HG02973 (cell line): ENCODE data around the gene DLG5.

Experiments
- ATAC-seq: cut with Tn5 transposase; IDR thresholded peaks from one replicate; pipeline ENCODE4 v1.9.1; 2021; ENCODE audit warnings: moderate library complexity; ENCODE audit not compliant: unreplicated experiment

The DLG5 gene, protein sequence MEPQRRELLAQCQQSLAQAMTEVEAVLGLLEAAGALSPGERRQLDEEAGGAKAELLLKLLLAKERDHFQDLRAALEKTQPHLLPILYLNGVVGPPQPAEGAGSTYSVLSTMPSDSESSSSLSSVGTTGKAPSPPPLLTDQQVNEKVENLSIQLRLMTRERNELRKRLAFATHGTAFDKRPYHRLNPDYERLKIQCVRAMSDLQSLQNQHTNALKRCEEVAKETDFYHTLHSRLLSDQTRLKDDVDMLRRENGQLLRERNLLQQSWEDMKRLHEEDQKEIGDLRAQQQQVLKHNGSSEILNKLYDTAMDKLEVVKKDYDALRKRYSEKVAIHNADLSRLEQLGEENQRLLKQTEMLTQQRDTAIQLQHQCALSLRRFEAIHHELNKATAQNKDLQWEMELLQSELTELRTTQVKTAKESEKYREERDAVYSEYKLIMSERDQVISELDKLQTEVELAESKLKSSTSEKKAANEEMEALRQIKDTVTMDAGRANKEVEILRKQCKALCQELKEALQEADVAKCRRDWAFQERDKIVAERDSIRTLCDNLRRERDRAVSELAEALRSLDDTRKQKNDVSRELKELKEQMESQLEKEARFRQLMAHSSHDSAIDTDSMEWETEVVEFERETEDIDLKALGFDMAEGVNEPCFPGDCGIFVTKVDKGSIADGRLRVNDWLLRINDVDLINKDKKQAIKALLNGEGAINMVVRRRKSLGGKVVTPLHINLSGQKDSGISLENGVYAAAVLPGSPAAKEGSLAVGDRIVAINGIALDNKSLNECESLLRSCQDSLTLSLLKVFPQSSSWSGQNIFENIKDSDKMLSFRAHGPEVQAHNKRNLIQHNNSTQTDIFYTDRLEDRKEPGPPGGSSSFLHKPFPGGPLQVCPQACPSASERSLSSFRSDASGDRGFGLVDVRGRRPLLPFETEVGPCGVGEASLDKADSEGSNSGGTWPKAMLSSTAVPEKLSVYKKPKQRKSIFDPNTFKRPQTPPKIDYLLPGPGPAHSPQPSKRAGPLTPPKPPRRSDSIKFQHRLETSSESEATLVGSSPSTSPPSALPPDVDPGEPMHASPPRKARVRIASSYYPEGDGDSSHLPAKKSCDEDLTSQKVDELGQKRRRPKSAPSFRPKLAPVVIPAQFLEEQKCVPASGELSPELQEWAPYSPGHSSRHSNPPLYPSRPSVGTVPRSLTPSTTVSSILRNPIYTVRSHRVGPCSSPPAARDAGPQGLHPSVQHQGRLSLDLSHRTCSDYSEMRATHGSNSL (N-terminal part only)

GRCh38 chr10:77926566-77927401 is at the start of gene DLG5:
Gene DLG5 (minus strand): TSS chr10:77926755. CDS start chr10:77926520, 235 bp downstream.
- ATAC-seq = no peak

- no peak for ATAC-seq
These were observed 48.6 kb upstream of the DLG5 start for GRCh38 chr10:77975086-77975666.

DNA sequence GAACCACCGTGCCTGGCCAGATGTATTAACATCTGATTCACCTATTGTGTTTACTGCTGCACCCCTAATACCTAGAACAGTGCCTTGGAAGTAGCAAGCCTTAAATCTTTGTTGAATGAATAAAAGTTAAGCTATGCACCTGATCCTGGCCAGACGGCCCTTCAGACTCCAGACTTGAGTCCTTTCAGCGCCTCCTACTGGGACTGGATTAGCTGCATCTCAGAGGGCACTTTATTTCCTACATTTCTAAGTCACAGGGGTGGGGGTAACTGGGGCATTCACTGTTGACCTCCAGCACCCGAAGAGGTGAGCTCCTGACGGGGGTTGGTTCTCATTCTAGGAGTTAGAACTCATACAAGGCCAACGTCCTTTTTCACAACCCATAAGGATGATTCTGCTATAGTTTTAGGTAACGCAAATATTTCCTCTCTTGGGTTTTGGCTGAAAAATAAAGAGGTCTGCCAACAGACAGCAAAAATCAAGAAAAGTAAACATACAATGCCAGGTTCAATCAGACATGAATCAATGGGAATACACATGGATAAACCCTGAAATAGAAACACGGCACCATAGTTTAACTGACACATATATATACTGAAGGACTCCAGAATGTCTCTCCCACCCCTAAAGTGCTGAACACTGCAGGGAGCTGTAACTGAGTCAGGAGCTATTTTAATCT is 48.0 kb upstream of the DLG5 start:
- ATAC-seq = no peak

GRCh38 chr10:77973276-77973675 is 46.7 kb upstream of the DLG5 start:
- ATAC-seq = no peak

DNA sequence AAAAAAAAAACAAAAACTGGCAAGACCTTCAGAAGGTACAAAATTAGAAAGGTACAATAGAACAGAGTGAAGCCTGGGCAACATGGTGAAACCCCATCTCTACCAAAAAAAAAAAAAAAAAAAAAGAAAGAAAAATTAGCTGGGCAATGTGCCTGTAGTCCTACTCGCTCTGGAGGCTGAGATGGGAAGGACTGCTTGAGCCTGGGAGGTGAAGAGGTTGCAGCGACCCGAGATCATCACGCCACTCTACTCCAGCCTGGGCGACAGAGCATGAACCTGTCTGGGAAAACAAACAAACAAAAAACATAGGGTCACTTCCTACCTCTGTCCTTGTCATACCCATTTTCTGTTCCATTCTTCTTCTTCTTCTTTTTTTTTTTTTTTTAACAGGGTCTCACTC is 45.6 kb upstream of the DLG5 start:
- ATAC-seq = no peak

GRCh38 chr10:77971804-77972144 is 45.2 kb upstream of the DLG5 start:
- no peak for ATAC-seq

GRCh38 chr10:77970869-77971803 is 44.6 kb upstream of the DLG5 start:
- ATAC-seq = no peak

- no peak for ATAC-seq
These were observed 42.6 kb upstream of the DLG5 start for GRCh38 chr10:77969114-77969513.

DNA sequence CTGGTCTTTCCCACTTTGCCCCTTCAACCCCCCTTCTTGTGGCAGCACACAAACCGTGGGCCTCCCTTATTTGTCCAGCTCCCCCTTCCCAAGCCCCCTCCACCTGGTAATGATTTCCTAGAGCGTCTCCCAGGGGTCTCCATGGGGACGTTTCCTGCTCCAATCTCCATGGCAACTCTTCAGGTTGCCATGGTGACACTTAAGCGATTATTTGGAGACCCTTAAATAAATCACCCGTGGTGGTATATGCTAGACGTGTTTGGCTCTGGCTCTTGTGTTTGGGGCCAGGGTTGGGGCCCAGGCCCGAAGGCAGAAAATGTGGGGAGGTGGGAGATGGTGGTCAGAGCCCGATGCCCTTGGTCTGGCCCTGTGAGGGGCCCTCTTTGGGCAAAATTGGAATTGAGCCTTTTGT is 41.1 kb upstream of the DLG5 start:
- no peak for ATAC-seq

DNA sequence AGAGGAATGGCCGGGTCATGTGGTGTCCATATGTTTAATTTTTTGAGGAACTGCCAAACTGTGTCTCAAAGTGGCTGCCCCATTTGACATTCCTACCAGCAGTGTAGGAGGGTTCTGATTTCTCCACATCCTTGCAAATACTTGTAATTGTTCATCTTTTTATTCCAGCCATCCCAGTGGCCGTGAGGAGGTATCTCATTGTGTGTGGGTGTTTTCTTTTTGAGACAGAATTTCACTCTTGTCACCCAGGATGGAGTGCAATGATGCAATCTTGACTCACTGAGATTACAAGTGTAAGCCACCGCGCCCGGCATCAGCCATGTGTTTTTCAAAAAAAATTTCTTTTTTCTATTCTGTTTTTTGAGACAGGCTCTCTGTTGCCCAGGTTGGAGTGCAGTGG is 38.7 kb upstream of the DLG5 start:
- no peak for ATAC-seq

DNA sequence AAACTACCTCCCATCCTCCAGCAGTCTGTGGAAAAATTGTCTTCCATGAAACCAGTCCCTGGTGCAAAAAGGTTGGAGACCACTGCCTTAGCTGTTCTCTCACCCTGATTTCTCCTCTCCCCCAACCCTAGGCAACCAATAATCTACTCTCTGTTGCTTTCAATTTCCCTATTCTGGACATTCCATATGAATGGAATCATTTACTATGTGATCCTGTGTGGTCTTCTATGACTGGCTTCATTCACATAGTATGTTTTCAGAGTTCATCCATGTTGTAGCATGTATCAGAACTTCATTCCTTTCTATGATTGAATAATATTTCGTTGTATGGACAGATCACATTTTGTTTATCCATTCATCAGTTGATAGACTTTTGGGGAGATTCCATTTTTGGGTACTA is 38.3 kb upstream of the DLG5 start:
- no peak for ATAC-seq

DNA sequence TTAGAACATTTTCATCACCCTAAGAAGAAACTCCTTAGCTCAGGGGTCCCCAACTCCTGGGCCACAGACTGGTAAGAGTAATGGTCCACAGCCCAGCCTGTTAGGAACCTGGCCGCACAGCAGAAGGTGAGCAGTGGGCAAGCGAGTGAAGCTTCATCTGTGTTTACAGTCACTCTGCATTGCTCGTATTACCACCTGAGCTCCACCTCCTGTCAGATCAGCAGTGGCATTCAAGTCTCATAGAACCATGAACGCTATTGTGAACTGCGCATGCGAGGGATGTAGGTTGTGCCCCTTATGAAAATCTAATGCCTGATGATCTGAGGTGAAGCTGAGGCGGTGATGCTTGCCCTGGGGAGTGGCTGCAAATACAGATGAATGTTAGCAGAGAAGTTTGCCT is 37.3 kb upstream of the DLG5 start:
- no peak for ATAC-seq

DNA sequence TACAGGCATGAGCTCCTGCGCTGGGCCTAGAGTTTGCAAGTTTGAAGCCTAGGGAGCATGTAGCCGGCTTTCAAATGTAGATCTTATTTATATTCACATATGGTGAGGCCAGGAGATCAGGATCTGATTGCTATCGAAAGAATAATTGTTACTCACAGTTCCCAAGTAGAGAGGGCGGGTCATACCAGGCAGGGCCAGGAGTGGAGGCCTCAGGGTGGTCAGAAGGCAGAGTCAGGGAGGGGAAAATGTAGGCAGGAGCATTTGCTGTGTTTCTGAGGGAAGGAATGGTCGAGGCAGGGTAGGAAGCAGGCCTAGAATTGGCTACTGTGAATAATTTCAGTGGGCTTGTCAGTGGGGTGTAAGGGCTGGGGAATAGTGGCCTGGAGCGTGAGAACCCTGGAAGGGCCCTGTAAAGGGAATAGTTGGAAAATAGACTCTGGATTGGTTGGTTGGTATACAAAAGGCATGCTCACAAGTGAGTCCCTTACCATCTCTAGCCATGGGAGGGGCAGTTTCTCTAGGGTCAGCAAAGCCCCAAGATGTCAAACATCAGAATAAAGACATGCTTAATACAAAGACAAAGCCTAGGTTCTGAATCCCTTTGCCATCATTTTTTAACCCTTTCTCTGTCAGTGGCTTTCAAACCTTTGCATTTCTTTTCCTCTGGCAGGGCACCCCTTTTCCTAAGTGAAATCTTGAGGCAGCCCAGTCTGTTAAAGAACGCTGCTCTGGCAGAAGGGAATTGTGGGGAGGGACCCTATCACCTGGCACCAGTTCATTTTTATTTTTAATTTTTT is 36.0 kb upstream of the DLG5 start:
- no peak for ATAC-seq

DNA sequence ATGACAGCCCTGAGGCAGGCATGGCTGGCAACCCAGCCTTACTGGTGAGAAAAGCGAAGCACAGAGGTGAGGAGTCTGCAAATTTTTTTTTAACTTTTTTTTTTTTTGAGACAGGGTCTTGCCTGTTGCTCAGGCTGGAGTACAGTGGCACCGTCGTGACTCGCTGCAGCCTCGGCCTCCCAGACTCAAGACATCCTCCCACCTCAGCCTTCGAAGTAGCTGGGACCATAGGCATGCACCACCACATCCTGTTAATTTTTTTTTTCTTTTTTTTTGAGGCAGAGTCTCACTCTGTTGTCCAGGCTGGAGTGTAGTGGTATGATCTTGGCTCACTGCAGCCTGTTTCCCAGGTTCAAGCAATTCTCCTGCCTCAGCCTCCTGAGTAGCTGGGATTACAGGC is 35.1 kb upstream of the DLG5 start:
- no peak for ATAC-seq

GRCh38 chr10:77960829-77961329 is 34.3 kb upstream of the DLG5 start:
- ATAC-seq = no peak

GRCh38 chr10:77959887-77960455 is 33.4 kb upstream of the DLG5 start:
- no peak for ATAC-seq

GRCh38 chr10:77959384-77959783 is 32.8 kb upstream of the DLG5 start:
- ATAC-seq = no peak
